DOHH2 (cell line): ENCODE measurements around the gene PDE4D.

ENCODE experiments used
- CTCF ChIP-seq: fragments of 200-600 bp; sonication (generic); IDR thresholded peaks from one replicate; pipeline ENCODE4 v1.5.1; 2014; ENCODE audit warnings: antibody characterized with exemption, mild to moderate bottlenecking, low read depth, low read length; ENCODE audit not compliant: poor library complexity, severe bottlenecking
- EZH2phosphoT487 ChIP-seq: fragments of 200-600 bp; sonication (generic); IDR thresholded peaks from 2 replicates; pipeline ENCODE4 v1.6.1; 2017; ENCODE audit warnings: borderline replicate concordance, mild to moderate bottlenecking, antibody characterized with exemption, low read length, moderate library complexity, mixed read lengths

- TF ChIP-seq CTCF (no peak), EZH2phosphoT487 (no peak)
Observed at GRCh38 chr5:59100875-59101274, 792.7 kb downstream of the PDE4D start.
